ENCODE data around the gene SH3BP4.

Gene SH3BP4

GRCh38 chr2:234945339-234945873 is 6.4 kb upstream of the SH3BP4 start:
- in situ Hi-C loops (cut with MboI; ENCODE audit: low sequenced_read_pairs), result no loop called here

GRCh38 chr2:234947556-234947955 is 4.3 kb upstream of the SH3BP4 start:
- in situ Hi-C loops (cut with MboI; ENCODE audit: low sequenced_read_pairs), result no loop called here

- in situ Hi-C loops (cut with MboI; ENCODE audit: low sequenced_read_pairs), result no loop called here
Measured at GRCh38 chr2:234949762-234950434, 1.9 kb upstream of the SH3BP4 start.

- in situ Hi-C loops (cut with MboI; ENCODE audit: low sequenced_read_pairs), result no loop called here
Measured at GRCh38 chr2:234950435-234950729, 1.4 kb upstream of the SH3BP4 start.

GRCh38 chr2:234950730-234951663 is 820 bp upstream of the SH3BP4 start:
- in situ Hi-C loops (cut with MboI; ENCODE audit: low sequenced_read_pairs), result no loop called here

- in situ Hi-C loops (cut with MboI; ENCODE audit: low sequenced_read_pairs), result no loop called here
Measured at GRCh38 chr2:234952270-234953115, 676 bp downstream of the SH3BP4 start.

- in situ Hi-C loops (cut with MboI; ENCODE audit: low sequenced_read_pairs), result no loop called here
Measured at GRCh38 chr2:234953116-234954031, 1.6 kb downstream of the SH3BP4 start.

- in situ Hi-C loops (cut with MboI; ENCODE audit: low sequenced_read_pairs), result no loop called here
Measured at GRCh38 chr2:234954551-234954992, 2.8 kb downstream of the SH3BP4 start.

- in situ Hi-C loops (cut with MboI; ENCODE audit: low sequenced_read_pairs), result no loop called here
Measured at GRCh38 chr2:234955091-234955591, 3.3 kb downstream of the SH3BP4 start.

- in situ Hi-C loops (cut with MboI; ENCODE audit: low sequenced_read_pairs), result no loop called here
Measured at GRCh38 chr2:234955971-234956509, 4.2 kb downstream of the SH3BP4 start.

- in situ Hi-C loops (cut with MboI; ENCODE audit: low sequenced_read_pairs), result no loop called here
Measured at GRCh38 chr2:234957834-234958135, 6.0 kb downstream of the SH3BP4 start.

- in situ Hi-C loops (cut with MboI; ENCODE audit: low sequenced_read_pairs), result no loop called here
Measured at GRCh38 chr2:234958311-234958710, 6.5 kb downstream of the SH3BP4 start.

- in situ Hi-C loops (cut with MboI; ENCODE audit: low sequenced_read_pairs), result no loop called here
Measured at GRCh38 chr2:234958746-234959395, 7.1 kb downstream of the SH3BP4 start.

- in situ Hi-C loops (cut with MboI; ENCODE audit: low sequenced_read_pairs), result no loop called here
Measured at GRCh38 chr2:234960175-234961088, 8.6 kb downstream of the SH3BP4 start.

GRCh38 chr2:234961784-234962183 is 10.0 kb downstream of the SH3BP4 start:
- in situ Hi-C loops (cut with MboI; ENCODE audit: low sequenced_read_pairs), result no loop called here

- in situ Hi-C loops (cut with MboI; ENCODE audit: low sequenced_read_pairs), result no loop called here
Measured at GRCh38 chr2:234963773-234964615, 12.2 kb downstream of the SH3BP4 start.
